ENCODE data around the gene CRYBB3.
"Not testable (repeated sequence)": the region's sequence is repeated elsewhere in the genome, so short reads cannot be mapped to it uniquely, and the experiment has no call there.

The CRYBB3 gene

GRCh38 chr22:25176175-25176574, 23.5 kb upstream of the CRYBB3 start:
- DNase-seq: no peak

GRCh38 chr22:25176799-25177198, 22.9 kb upstream of the CRYBB3 start:
- DNase-seq: no peak

GRCh38 chr22:25177226-25177625, 22.4 kb upstream of the CRYBB3 start:
- no peak for DNase-seq

- no peak for DNase-seq
Observed at GRCh38 chr22:25177895-25178294, 21.8 kb upstream of the CRYBB3 start.

GRCh38 chr22:25178348-25178747, 21.3 kb upstream of the CRYBB3 start:
- not testable (repeated sequence) for DNase-seq

- DNase-seq: not testable (repeated sequence)
Observed at GRCh38 chr22:25178869-25179631, 20.6 kb upstream of the CRYBB3 start.

- DNase-seq: no peak
Observed at GRCh38 chr22:25182131-25183110, 17.2 kb upstream of the CRYBB3 start.

GRCh38 chr22:25183949-25184619, 15.6 kb upstream of the CRYBB3 start:
- DNase-seq: no peak

- no peak for DNase-seq
Observed at GRCh38 chr22:25186140-25186539, 13.5 kb upstream of the CRYBB3 start.

- DNase-seq: no peak
Observed at GRCh38 chr22:25187469-25187868, 12.2 kb upstream of the CRYBB3 start.

- DNase-seq: no peak
Observed at GRCh38 chr22:25192406-25192805, 7.3 kb upstream of the CRYBB3 start.

GRCh38 chr22:25193130-25193529, 6.5 kb upstream of the CRYBB3 start:
- DNase-seq: no peak

- DNase-seq: no peak
Observed at GRCh38 chr22:25193548-25193947, 6.1 kb upstream of the CRYBB3 start.

- no peak for DNase-seq
Observed at GRCh38 chr22:25196326-25196725, 3.3 kb upstream of the CRYBB3 start.

GRCh38 chr22:25197340-25197739, 2.3 kb upstream of the CRYBB3 start:
- no peak for DNase-seq

GRCh38 chr22:25200967-25201366, 1.3 kb downstream of the CRYBB3 start:
- DNase-seq: no peak

- no peak for DNase-seq
Observed at GRCh38 chr22:25201557-25202273, 2.1 kb downstream of the CRYBB3 start.

- DNase-seq: no peak
Observed at GRCh38 chr22:25202290-25202921, 2.7 kb downstream of the CRYBB3 start.

- DNase-seq: no peak
Observed at GRCh38 chr22:25203082-25203481, 3.4 kb downstream of the CRYBB3 start.

- not testable (repeated sequence) for DNase-seq
Observed at GRCh38 chr22:25204547-25204946, 4.9 kb downstream of the CRYBB3 start.

GRCh38 chr22:25205847-25206246, 6.2 kb downstream of the CRYBB3 start:
- no peak for DNase-seq

GRCh38 chr22:25206998-25207397, 7.3 kb downstream of the CRYBB3 start:
- no peak for DNase-seq
